ENCODE measurements around the gene AHCTF1.
"Not testable (repeated sequence)": the region's sequence is repeated elsewhere in the genome, so short reads cannot be mapped to it uniquely, and the experiment has no call there.

The AHCTF1 gene

DNA sequence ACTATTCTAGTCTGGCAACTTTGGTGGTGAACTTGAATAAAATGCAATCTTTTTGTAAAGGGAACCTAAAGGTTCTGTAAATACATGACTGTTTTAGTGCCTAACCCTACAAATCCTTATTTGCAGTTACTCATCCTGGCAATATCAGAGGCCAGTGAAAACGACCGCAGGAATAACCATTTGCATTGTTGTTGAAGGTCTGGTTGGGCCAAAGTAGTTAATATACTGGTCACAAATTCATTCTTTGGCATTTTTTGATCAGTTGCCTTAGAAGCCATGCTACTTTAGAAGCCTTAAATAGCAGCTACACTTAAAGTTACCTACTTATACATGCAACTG is 93.7 kb downstream of the AHCTF1 start:
- no peak for DNase-seq (ENCODE audit: low read depth, low spot score)

DNA sequence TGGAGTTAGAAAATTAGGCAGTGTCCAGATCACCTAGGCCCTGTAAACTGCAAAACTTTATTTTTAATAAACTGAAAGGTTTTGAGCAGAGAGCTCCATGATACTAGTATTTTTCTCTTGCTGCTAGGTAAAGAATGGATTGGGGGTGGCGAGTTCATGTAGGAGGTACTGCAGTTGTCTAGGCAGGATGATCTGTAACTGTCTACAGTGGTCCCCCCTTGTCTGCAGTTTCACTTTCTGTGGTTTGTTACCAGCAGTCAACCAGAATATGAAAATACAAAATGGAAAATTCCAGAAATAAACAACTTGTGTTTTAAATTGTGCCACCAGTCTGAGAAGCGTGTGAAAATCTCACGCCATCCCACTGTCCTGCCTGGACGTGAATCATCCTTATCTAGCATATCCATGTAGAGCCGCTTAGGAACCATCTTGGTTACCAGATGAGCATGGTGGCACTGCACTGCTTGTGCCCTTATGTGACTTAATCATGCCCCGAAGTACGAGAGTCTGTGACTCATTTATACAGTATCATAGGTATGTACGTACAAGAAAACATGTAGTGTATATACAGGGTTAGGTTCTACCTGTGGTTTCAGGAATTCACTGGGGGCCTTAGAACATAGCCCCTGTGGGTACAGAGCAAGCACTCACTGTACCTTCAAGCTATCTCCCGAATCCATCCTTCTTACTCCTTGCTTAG is 94.2 kb downstream of the AHCTF1 start:
- DNase-seq (ENCODE audit: low read depth, low spot score): peak; percentile 17

DNA sequence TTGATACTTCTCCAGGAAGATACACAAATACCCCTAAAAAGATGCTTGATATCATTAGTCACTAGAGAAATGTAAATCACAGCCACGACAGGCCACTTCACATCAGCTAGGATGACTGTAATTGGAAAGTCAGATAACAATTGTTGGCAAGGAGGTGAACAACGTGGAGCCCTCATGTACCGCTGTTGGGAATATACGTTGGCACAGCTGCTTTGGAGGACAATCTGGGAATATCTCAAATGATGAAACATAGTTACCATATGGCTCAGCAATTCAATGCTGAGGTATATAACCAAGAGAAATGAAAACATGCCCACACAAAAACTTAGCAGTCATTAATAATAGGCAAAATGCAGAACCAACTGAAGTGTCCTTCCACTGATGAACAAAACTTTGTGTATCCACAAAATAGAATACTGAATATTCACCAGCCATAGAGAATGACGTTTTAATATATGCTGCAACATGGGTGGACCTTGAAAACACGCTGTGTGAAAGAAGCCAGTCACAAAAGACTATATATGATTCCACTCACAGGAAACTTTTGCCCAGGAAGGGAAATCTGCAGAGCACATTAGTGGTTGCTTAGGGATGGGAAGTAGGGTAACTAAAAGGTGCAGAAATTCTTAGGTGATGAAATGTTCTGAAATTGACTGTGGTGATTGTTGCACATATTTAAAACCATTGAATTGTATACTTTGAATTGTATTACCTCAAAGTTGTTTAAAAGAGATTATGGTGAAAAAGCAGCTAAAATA is 95.4 kb downstream of the AHCTF1 start:
- peak; percentile 5 for DNase-seq (ENCODE audit: low read depth, low spot score)

DNA sequence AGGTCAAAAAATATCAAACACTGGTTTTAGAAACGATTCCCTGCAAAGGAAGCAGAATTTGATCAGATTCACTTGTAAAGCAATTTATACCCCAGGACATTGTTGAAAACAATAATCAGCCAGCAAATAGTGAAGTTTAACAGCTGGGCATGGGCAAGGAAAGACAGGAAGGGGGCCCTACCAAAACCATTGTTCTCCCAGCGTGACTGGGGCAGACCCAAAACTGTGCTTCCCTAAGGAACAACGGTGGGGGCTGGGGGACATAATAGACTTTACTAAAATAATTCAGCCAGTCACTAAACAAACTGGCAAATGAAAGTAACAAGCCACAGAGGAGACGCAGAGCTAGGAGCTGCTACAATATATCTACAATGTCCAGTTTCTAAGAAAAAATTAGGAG is 100.2 kb downstream of the AHCTF1 start:
- DNase-seq (ENCODE audit: low read depth, low spot score): no peak

DNA sequence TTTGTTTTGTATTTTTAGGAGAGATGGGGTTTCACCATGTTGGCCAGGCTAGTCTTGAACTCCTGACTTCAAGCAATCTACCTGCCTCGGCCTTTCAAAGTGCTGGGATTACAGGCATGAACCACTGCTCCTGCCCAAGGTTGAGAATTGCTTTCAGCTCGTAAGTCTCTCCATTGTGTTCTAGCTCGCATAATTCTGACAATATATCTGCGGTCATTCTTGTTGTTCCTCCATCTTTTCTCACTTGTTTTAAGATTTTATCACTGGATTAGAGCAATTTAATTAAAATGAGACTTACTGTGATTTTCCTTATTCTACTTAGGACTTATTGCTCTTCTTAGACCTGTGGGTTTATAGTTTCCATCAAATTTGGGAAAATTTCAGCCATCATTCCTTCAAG is 102.9 kb downstream of the AHCTF1 start:
- no peak for DNase-seq (ENCODE audit: low read depth, low spot score)

DNA sequence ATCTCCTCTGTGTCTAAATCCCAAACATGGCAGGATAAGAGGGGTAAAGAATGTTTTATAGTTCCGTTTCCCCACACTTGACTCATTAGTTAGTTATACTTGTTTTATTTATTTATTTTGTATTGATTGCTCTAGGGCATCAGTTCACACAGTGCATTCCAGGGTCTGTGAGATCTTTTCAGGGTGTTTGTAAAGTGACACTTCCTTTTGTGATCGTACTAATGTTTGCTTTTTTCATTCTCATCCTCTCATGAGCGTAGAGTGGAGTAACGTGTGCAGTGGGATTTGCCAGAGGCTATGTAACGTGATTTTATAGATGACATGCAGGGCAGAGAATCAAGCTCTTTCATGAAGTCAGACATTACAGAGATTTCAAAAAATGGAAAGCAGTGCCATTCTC is 104.4 kb downstream of the AHCTF1 start:
- DNase-seq (ENCODE audit: low read depth, low spot score): no peak

DNA sequence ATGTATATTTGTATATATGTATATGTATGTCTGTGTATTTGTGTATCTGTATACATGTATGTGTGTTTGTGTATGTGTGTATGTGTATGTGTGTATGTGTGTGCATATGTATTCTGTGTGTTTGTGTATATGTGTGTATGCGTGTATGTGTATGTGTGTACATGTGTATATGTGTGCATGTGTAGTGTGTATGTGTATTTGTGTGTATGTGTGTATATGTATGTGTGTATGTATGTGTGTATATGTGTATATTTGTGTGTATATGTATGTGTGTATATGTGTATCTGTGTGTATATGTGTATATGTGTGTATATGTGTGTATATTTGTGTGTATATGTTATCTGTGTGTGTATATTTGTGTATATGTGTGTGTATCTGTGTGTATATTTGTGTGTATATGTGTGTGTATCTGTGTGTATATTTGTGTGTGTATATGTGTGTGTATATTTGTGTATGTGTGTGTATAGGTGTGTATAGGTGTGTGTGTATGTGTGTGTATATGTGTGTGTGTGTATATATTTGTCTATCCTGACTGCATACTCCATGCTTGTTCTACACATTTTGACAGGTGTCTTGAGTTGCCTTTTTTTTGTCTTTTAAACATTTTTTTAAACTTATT is 106.1 kb downstream of the AHCTF1 start:
- DNase-seq (ENCODE audit: low read depth, low spot score): no peak

DNA sequence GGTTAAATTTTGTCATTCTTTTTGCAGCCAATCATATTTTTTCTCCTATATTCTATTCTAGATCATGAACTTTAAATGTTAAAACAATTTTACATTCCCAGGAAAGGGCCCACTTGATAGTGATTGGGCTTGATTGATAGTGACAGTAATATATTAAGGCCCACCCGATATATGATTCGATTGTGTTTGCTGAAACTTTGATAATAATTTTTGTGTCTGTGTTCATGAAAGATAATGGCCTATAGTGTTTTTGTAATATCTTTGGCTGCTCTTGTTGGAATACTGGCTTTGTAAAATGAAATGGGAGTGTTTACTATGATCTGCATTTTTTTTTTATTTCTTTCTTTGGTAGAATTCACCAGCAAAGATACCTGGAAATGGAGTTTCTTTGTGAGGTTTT is 107.2 kb downstream of the AHCTF1 start:
- DNase-seq (ENCODE audit: low read depth, low spot score): no peak

DNA sequence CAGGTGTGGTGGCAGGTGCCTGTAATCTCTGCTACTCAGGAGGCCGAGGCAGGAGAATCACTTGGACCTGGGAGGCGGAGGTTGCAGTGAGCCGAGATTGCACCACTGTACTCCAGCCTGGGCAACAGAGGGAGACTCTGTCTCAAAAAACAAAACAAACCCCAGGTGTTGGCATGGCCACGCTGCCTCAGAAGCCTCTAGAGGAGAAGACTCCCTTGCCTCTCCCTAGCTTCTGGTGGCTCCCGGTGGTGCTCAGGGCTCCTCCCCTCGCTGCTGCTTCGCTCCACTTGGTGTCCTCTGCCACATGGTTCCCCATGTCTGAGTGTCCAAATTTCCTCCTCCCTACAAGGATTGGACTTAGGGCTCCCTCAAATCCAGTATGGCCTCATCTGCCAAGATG is 109.6 kb downstream of the AHCTF1 start:
- DNase-seq (ENCODE audit: low read depth, low spot score): not testable (repeated sequence)

DNA sequence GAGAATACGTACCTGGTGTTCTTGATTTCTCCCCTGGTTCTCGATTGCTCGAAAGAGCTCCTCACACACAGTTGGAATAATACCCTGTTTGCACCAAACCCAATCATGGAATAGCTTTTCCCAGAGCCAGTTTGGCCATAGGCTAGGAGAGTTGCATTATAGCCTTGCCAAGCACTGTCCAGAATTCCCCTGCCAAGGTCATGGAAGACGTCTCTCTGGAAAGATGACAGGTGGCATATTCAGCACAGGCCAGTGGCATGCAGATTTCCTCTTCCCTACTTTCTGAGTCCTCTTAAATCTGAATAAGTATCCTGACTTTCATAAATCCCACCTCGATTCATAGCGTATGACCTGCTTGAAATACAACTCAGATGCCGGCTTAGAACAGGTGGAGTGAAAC is 111.1 kb downstream of the AHCTF1 start:
- DNase-seq (ENCODE audit: low read depth, low spot score): no peak

DNA sequence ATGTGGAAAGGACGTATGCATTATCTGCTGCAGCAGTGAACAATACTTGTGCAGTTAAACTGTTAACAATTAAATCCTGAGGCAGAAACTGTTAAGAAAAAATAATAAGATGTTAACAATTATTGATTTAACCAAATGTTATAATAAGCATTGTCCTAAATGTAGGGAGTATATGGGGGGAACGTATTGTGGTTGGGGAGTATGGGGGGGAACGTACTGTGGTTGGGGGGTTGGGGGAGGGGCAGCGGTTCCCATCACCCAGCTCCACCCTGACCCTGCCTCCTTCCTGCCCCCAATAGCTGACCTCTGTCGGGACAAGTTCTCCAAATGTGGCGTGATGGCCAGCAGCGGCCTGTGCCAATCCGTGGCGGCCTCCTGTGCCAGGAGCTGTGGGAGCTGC is 114.0 kb downstream of the AHCTF1 start:
- not testable (repeated sequence) for DNase-seq (ENCODE audit: low read depth, low spot score)

DNA sequence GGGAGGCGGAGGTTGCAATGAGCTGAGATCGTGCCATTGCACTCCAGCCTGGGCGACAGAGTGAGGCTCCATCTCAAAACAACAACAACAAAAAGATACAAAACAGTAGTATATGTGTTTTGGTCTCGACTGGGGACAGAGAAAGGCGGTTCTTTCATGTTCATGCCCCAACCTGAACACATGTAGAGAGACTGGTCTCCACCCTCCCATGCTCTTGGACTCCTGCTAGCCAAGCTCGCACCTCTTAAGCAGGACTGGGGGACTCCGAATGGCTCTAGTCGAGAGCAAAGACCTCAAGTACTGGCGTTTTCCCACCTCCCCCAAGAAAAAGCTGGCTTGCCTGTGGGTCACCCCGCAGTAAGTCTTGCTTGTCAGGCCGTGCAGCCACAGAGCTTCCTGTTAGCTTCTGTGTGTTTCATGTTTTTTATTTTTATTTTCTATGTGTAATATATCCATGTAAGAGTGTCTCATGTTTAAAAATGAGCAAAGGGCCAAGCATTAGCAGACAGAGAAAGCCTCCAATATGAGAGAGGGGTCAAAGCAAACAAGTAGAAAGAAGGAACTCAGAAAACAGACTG is 116.0 kb downstream of the AHCTF1 start:
- DNase-seq (ENCODE audit: low read depth, low spot score): peak; percentile 67

DNA sequence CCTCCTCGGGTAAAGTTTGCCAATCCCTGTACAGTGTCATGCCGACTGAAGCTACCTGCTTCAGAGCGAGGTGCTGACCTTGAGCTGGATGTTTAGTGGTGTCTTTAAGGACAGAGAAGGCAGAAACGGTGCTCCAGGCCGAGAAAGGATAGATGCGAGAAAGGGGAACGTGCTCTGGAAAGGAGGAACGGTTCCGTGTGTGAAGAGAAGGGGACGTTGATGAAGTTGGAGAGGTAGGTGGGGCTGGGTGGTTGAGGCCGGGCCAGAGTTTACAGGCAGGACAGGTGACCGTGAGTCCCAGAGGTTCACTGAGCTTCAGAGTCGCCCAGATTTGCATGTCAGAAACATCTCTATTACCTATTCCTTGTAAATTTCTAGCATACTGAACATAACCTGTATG is 116.9 kb downstream of the AHCTF1 start:
- no peak for DNase-seq (ENCODE audit: low read depth, low spot score)

DNA sequence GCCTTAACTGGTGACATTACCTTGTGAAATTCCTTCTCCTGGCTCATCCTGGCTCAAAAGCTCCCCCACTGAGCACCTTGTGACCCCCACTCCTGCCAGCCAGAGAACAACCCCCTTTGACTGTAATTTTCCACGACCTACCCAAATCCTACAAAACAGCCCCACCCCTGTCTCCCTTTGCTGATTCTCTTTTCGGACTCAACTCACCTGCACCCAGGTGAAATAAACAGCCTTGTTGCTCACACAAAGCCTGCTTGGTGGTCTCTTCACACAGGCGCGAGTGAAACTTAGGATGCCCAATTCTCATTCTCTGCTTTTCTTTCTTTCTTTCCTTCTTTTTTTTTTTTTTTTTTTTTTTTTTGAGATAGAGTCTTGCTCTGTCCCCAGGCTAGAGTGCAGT is 118.4 kb downstream of the AHCTF1 start:
- not testable (repeated sequence) for DNase-seq (ENCODE audit: low read depth, low spot score)

DNA sequence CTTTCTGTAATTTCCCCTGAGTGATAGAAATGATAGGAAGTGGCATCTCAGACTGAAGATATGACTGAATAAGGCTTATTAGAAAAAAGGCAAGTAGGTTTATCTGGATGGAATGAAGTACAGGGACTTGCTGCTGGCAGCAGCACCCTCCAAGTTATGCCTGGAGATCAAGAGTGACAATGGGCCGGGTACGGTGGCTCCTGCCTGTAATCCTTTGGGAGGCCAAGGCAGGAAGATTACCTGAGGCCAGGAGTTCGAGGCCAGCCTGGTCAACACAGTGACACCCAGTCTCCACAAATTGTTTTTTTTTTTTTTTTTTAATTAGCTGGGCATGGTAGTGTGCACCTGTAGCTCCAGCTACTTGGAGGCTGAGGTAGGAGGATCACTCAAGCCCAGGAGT is 119.8 kb downstream of the AHCTF1 start:
- no peak for DNase-seq (ENCODE audit: low read depth, low spot score)

DNA sequence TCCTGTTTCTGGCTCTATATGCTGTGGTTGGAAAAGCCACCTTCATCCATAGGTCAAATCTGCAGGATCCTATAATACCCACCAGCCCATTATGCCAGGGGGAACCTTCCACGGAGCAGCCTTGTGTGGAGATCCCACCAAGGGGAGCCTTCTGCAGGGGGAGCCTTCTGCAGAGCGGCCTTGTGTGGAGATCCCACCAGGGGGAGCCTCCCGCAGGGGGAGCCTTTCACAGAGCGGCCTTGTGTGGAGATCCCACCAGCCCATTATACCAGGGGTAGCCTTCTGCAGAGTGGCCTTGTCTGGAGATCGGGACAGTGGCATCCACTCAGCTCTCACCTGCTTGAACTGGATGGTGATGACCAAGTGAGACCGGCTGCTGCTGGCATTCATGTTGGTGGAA is 122.3 kb downstream of the AHCTF1 start:
- no peak for DNase-seq (ENCODE audit: low read depth, low spot score)

DNA sequence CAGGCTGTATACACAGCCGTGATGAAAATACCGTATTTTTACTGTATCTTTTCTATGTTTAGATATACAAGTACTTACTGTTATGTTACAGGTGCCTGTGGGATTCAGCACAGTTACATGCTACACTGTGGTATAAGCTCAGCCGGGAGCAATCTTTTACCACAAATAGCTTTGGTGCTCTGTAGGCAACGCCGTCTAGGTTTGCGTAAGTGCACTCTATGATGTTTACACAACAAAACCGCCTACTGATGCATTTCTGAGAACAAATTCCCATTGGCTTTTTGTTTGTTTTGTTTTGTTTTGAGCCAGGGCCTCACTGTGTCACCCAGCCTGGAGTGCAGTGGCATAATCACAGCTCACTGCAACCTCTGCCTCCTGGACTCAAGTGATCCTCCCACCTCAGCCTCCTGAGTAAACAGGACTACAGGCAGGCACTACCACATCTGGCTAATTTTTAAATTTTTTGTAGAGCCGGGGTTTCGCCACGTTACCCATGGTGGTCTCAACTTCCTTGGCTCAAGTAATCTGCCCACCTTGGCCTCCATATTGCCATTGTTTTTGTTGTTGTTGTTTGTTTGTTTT is 126.5 kb downstream of the AHCTF1 start:
- no peak for DNase-seq (ENCODE audit: low read depth, low spot score)

DNA sequence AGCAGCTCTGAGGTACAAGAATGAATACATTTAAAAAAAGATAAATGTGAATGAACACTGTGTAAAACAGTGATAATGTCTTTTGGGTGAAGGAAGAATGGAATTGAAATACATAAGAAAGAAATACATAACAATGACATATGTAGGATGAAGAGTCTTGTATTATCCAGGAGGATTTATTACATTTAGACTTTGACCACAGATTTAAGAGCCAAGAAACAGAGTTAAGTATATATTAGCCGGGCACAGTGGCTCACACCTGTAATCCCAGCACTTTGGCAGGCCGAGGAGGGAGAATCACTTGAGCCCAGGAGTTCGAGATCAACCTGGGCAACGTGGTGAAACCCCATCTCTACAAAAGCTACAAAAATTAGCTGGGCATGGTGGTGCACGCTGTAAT is 127.9 kb downstream of the AHCTF1 start:
- DNase-seq (ENCODE audit: low read depth, low spot score): no peak

DNA sequence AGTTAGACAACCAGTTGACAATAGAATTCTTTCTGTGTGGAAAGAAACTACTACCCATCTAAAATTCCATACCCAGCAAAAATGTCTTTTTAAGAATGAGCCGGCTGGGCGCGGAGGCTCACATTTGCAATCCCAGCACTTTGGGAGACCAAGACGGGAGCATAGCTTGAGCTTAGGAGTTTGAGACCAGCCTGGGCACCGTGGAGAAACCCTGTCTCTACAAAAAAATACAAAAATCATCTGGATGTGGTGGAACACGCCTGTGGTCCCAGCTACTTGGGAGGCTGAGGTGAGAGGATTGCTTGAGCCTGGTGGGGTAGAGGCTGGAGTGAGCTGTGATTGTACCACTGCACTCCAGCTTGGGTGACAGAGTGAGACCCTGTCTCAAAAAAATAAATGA is 128.4 kb downstream of the AHCTF1 start:
- DNase-seq (ENCODE audit: low read depth, low spot score): no peak

DNA sequence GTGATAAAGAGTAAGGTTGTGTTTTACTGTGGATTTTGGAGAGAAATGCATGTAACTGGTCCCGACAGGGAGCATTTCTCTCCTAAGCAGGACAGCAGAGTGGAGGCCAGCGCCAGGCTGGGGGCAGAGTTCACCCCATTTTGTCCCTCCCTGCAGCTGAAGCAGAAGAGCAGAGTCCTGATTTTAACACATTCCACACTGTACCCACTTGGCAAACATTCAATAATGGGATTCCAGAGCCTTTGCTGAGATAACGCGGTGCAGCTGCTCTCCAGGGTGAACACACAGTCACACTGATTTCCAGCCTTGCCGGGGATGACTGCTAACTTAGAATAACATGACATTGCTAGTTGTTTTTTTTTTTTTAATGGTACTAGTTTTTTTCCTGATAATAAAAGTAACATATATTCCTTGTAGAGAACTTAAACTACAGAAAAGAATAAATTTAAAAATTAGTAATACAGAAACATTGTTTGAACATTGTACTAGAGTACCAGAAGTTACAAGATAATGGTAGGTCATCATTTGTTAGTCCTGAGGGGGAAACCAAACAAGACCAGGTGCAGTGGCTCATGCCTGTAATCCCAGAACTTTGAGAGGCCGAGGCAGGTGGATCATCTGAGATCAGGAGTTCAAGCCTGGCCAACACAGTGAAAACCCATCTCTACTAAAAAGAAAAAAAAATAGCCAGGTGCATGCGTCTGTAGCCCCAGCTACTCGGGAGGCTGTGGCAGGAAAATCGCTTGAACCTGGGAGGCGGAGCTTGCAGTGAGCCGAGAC is 130.3 kb downstream of the AHCTF1 start:
- no peak for DNase-seq (ENCODE audit: low read depth, low spot score)

DNA sequence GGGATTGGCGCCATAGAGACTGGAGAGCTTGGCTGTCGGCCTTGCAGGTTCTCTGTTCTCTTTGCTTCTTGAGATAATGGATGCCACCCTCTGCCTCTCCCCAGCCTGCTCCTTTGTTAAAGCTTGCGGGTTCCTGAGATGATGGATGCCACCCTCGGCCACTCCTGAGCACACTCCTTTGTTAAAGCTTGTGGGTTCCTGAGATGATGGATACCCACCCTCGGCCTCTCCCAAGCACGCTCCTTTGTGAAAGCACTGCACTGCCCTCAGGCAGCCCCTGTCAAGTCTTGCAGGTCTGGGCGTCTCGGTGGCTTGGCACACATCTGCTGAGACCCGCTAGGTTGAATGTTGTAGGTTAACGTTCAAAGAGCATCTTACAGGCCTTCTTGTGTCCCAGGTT is 131.0 kb downstream of the AHCTF1 start:
- DNase-seq (ENCODE audit: low read depth, low spot score): no peak

DNA sequence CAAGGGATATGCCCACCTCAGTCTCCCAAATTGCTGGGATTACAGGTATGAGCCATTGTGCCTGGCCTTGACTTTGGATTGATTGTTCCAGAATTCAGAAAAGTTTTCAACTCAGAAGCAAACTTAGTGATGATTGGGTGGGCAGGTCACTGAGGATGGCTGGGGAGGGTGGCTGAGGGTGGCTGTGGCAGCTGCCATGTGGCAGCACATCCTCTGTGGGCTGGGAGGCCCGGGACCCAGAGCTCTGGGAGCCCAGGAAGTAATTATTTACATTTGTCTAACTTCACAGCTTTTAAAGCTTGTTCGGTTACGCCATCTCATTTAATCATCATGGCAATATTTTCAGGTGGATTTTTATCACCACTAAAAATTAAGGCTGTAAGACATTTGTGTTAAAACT is 131.4 kb downstream of the AHCTF1 start:
- DNase-seq (ENCODE audit: low read depth, low spot score): no peak

All from astrocyte of the hippocampus (primary cell).